A673 (cell line): Measurements from ENCODE around the gene PLXND1. TPM values are rescaled to one million over a fixed set of nuclear protein-coding genes. Genes with fewer than 3 reads are reported as not detected.

Experiments used
- BruUV-seq: library from RNA; stranded (reverse); fragments of 400-500 nt; replicated peaks from 2 replicates; lab custom pipeline; 2021; lab: Mats Ljungman, UMichigan
- CTCF ChIA-PET: fragments of 300-600 bp; sonication (Branson Sonifier 250); formaldehyde crosslinking; loops from one replicate; lab custom pipeline; 2022; ENCODE audit warnings: antibody characterized with exemption; lab: Charles Lee
- POLR2A ChIA-PET: fragments of 300-600 bp; sonication (Branson Sonifier 250); formaldehyde crosslinking; loops from one replicate; lab custom pipeline; 2022; ENCODE audit warnings: antibody characterized with exemption; ENCODE audit not compliant: low non-redundant PET; lab: Charles Lee
- DNase-seq: peaks from one replicate; pipeline ENCODE4 v3.0.0-alpha.2; 2015; ENCODE audit warnings: low spot score
- H3K27ac ChIP-seq: fragments of 200-600 bp; sonication (generic); 2 replicates; pipeline ENCODE4 v1.5.1; 2016; ENCODE audit warnings: mixed run types, low read depth, mild to moderate bottlenecking, mixed read lengths, antibody characterized with exemption, low read length; ENCODE audit not compliant: poor library complexity, severe bottlenecking
- H3K27me3 ChIP-seq: fragments of 200-600 bp; sonication (generic); replicated peaks from 2 replicates; pipeline ENCODE4 v1.6.1; 2017; ENCODE audit warnings: mixed run types, low read depth, mild to moderate bottlenecking, mixed read lengths, antibody characterized with exemption, low read length; ENCODE audit not compliant: insufficient read depth, poor library complexity
- H3K36me3 ChIP-seq: fragments of 200-600 bp; sonication (generic); 2 replicates; pipeline ENCODE4 v1.6.1; 2016; ENCODE audit warnings: mixed run types, mild to moderate bottlenecking, mixed read lengths, antibody characterized with exemption, low read length; ENCODE audit not compliant: insufficient read depth, poor library complexity, severe bottlenecking
- H3K4me1 ChIP-seq: fragments of 200-600 bp; sonication (generic); 2 replicates; pipeline ENCODE4 v1.6.1; 2017; ENCODE audit warnings: mixed run types, mild to moderate bottlenecking, mixed read lengths, antibody characterized with exemption, low read length; ENCODE audit not compliant: insufficient read depth, poor library complexity, severe bottlenecking
- H3K4me3 ChIP-seq: fragments of 200-600 bp; sonication (generic); 2 replicates; pipeline ENCODE4 v1.5.1; 2016; ENCODE audit warnings: low read depth, mixed run types, mild to moderate bottlenecking, mixed read lengths, low read length; ENCODE audit not compliant: poor library complexity, severe bottlenecking
- H3K9me3 ChIP-seq: fragments of 200-600 bp; sonication (generic); 2 replicates; pipeline ENCODE4 v1.6.1; 2016; ENCODE audit warnings: mixed run types, low read depth, mild to moderate bottlenecking, mixed read lengths, antibody characterized with exemption, low read length; ENCODE audit not compliant: poor library complexity, severe bottlenecking
- EZH2 ChIP-seq: fragments of 200-600 bp; sonication (generic); IDR thresholded peaks from 2 replicates; pipeline ENCODE4 v1.6.1; 2017; ENCODE audit warnings: borderline replicate concordance, low read depth, mild to moderate bottlenecking, mixed read lengths, antibody characterized with exemption, low read length; ENCODE audit not compliant: poor library complexity, severe bottlenecking
- intact Hi-C: fragments of 100-400 bp; cut with micrococcal nuclease; formaldehyde crosslinking; loops from one replicate; pipeline ENCODE4 v1.10.0; 2022; ENCODE audit not compliant: unreplicated experiment
- total RNA-seq: library from RNA; stranded (reverse); gene quantifications from 2 replicates; pipeline ENCODE4 v1.2.3, GENCODE V29; 2021
- TF ChIP-seq, protein P1 (sequence below): fragments of 300-800, 200-600 bp; sonication (generic); conservative IDR thresholded peaks from 2 replicates; pipeline ENCODE4 v1.5.1; 2017; ENCODE audit warnings: low read depth, mild to moderate bottlenecking, antibody characterized with exemption, low read length, moderate library complexity, mixed read lengths

PLXND1 gene
- total RNA-seq, 1 experiment from 2014 or later: 31.5 TPM

DNA sequence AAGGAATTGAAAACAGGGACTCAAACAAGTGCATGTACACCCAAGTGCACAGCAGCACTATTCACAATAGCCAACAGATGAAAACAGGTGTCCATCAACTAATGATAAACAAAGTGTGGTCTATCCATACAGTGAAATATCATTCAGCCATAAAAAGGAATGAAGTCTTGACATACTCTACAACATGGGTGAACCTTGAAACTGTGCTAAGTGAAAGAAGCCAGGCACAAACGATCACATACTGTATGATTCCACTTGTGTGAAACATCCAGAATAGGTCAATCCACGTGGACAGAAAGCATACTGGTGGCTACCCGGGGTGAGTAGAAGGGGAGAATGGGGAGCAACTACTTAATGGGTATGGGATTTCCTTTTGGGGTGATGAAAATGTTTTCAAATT is 29.6 kb upstream of the PLXND1 start:
- no peaks in the 10 kb centered on the region for H3K36me3 ChIP-seq
- TF ChIP-seq, protein P1, sequence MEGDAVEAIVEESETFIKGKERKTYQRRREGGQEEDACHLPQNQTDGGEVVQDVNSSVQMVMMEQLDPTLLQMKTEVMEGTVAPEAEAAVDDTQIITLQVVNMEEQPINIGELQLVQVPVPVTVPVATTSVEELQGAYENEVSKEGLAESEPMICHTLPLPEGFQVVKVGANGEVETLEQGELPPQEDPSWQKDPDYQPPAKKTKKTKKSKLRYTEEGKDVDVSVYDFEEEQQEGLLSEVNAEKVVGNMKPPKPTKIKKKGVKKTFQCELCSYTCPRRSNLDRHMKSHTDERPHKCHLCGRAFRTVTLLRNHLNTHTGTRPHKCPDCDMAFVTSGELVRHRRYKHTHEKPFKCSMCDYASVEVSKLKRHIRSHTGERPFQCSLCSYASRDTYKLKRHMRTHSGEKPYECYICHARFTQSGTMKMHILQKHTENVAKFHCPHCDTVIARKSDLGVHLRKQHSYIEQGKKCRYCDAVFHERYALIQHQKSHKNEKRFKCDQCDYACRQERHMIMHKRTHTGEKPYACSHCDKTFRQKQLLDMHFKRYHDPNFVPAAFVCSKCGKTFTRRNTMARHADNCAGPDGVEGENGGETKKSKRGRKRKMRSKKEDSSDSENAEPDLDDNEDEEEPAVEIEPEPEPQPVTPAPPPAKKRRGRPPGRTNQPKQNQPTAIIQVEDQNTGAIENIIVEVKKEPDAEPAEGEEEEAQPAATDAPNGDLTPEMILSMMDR: no peak
- no peak for TF ChIP-seq EZH2
- H3K4me1 ChIP-seq: no peaks in the 10 kb centered on the region
- H3K27me3 ChIP-seq: no peaks in the 10 kb centered on the region
- BruUV-seq: no TSS peak
- no peak for DNase-seq
- H3K4me3 ChIP-seq: no peak overlapping the region
- POLR2A ChIA-PET: no interaction called here
- intact Hi-C loops: no loop called here
- no peak overlapping the region for H3K27ac ChIP-seq
- CTCF ChIA-PET: no interaction called here
- H3K9me3 ChIP-seq: no peaks in the 10 kb centered on the region

DNA sequence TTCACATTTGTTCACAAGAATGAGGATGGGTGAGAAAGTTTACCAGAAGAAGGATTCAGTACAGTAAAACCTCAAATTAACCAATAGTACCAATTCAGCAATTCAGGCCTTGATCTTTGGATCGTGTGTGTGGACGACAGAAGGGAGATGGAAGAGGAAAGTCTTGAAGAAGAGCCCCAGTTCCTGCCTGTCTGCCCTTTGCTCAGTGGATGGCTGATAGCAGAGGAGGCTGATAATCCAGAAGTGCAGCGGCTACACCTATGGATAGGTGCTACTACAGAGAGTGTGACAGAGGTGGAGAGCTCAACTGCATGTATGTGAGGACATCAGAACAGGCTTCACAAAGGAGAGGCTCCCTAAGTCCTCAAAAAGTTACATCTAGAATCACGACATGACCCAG is 29.2 kb upstream of the PLXND1 start:
- intact Hi-C loops: no loop called here
- no peaks in the 10 kb centered on the region for H3K36me3 ChIP-seq
- CTCF ChIA-PET: no interaction called here
- no TSS peak for BruUV-seq
- no peak overlapping the region for H3K4me3 ChIP-seq
- no peaks in the 10 kb centered on the region for H3K27me3 ChIP-seq
- H3K4me1 ChIP-seq: no peaks in the 10 kb centered on the region
- TF ChIP-seq, protein P1: no peak
- TF ChIP-seq EZH2: no peak
- H3K27ac ChIP-seq: no peak overlapping the region
- POLR2A ChIA-PET: no interaction called here
- no peak for DNase-seq
- no peaks in the 10 kb centered on the region for H3K9me3 ChIP-seq

DNA sequence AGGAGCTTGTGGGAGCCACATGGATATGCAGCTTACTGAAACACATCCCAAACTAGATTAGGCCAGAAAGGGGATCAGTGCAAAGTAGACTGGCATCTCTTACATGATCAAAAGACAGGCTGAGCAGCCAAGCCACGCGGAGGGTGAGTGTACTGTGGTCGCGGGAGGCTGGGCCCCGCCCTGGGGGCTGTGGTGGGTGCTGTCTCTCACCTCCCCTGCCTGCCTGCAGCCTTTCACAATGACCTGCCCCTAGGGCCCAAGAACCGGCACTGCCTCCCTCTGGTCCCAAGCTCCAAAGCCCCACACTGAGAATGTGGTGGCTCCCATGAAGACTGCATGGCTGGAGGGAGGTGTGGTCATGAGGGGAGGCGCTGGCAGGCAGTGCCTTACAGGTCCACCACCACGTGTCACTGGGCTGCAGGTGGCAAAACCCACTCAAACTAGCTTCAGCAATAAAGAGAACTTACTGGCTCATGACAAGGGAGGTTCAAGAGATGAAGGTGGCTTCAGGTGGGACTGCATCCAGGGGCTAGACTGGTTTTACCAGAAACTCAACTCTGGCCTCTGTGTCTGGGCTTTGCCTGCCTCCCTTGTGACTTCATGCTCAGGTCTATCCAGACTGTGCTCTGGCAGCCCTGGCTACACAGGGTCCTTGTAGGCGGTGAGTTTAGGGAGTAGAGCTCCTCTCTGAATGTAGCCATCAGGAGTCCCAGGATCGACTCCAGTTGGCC is 27.4 kb upstream of the PLXND1 start:
- no peak for TF ChIP-seq EZH2
- TF ChIP-seq, protein P1: no peak
- BruUV-seq: no TSS peak
- POLR2A ChIA-PET: interaction anchor here (0.6 kb wide), 1 partner anchor 15 kb away, joined by 4 read pairs; no protein-coding TSS in a partner anchor
- Histone ChIP-seq H3K27ac (no peak overlapping the region), H3K9me3 (no peaks in the 10 kb centered on the region), H3K27me3 (no peaks in the 10 kb centered on the region), H3K4me3 (no peak overlapping the region), H3K4me1 (no peaks in the 10 kb centered on the region), H3K36me3 (no peaks in the 10 kb centered on the region)
- DNase-seq: no peak
- intact Hi-C loops: no loop called here
- CTCF ChIA-PET: no interaction called here
